Activated naive CD4-positive, alpha-beta T cell treated with anti-CD3 and anti-CD28 coated beads for 36 hours (primary cell): ENCODE data around the gene TNFAIP1. TPM values are rescaled to one million over a fixed set of nuclear protein-coding genes. Genes with fewer than 3 reads are reported as not detected.
A peak's percentile ranks its signal among the peaks of the same experiment; 100 is the strongest.

Experiments
- CTCF ChIA-PET: fragments of 350-600 bp; sonication (Branson Sonifier 250); formaldehyde crosslinking; loops from one replicate; lab custom pipeline; 2021; ENCODE audit warnings: antibody characterized with exemption; lab: Charles Lee
- DNase-seq: peaks from one replicate; pipeline ENCODE4 v3.0.0-alpha.2; 2020
- H3K27ac Mint-ChIP-seq: one replicate; pipeline ENCODE4 v1.8.0; 2021; ENCODE audit warnings: mild to moderate bottlenecking, mixed read lengths
- H3K27me3 Mint-ChIP-seq: one replicate; pipeline ENCODE4 v1.8.0; 2021; ENCODE audit warnings: low read depth, mixed read lengths
- H3K36me3 Mint-ChIP-seq: one replicate; pipeline ENCODE4 v1.8.0; 2021; ENCODE audit warnings: low read depth, mixed read lengths
- H3K4me1 Mint-ChIP-seq: one replicate; pipeline ENCODE4 v1.8.0; 2021; ENCODE audit warnings: low read depth, mixed read lengths
- H3K4me3 Mint-ChIP-seq: one replicate; pipeline ENCODE4 v1.8.0; 2021; ENCODE audit warnings: mild to moderate bottlenecking, moderate library complexity, mixed read lengths
- H3K9me3 Mint-ChIP-seq: one replicate; pipeline ENCODE4 v1.8.0; 2021; ENCODE audit warnings: mixed read lengths
- intact Hi-C: fragments of 100-400 bp; cut with micrococcal nuclease; formaldehyde crosslinking; loops from one replicate; pipeline ENCODE4 v1.15.1; 2023
- total RNA-seq, 2 experiments: library from RNA; stranded (reverse); gene quantifications; one replicate each; pipeline ENCODE4 v1.2.3, GENCODE V29; 2021

TNFAIP1 gene
- total RNA-seq, 2 experiments from 2014 or later, result 18.6 to 18.7 TPM

DNA sequence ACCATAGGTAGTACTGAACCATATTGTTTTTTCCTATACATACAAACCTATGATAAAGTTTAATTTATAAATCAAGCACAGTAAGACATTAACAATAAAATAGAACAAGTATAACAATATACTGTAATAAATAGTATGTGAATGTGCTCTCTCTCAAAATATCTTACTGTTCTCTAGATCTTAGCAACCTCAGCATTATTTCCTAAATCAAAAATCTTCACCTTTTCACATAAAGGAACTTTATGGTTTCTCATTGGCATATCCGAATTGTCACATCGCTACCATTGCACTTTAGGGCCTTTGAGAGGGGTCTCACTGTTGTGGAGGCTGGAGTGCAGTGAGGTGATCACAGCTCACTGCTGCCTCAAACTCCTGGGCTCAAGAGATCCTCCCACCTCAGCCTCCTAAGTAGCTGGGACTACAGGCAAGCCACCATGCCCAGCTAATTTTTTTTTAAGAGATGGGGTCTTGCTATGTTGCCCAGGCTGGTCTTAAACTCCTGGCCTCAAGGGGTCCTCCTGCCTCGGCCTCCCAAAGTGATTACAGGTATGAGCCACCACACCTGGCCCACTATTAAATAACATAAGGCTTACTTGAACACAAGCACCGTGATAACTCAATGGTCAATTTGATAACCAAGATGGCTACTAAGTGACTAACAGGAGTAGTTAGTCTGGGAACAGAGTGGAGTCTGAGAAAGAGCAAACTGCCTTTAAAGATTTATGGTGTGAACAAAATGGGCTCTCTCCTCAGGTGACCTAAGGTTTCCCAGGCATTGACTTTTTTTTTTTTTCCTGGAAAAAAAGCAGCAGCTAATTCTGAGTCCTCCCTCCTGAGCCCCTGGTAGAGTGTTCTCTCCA, 19.5 kb upstream of the TNFAIP1 start:
- intact Hi-C loops, result loop anchor here (5.0 kb wide), 3 partner anchors 41 to 236 kb away; partner anchors contain the start of genes POLDIP2 and UNC119
- H3K27me3 Mint-ChIP-seq, result no peaks in the 10 kb centered on the region
- H3K27ac Mint-ChIP-seq, result no peak overlapping the region
- no peaks in the 10 kb centered on the region for H3K9me3 Mint-ChIP-seq
- CTCF ChIA-PET, result no interaction called here
- peak overlapping the region; percentile 5 for H3K4me3 Mint-ChIP-seq
- no peak for DNase-seq
- peaks cover 19% of the 10 kb centered on the region for H3K4me1 Mint-ChIP-seq
- H3K36me3 Mint-ChIP-seq, result peaks cover 10% of the 10 kb centered on the region

GRCh38 chr17:28317099-28317965, 18.2 kb upstream of the TNFAIP1 start:
- H3K27me3 Mint-ChIP-seq, result no peaks in the 10 kb centered on the region
- CTCF ChIA-PET, result interaction anchor here (1.1 to 1.2 kb wide), 2 partner anchors 18 to 66 kb away, joined by 4 to 6 read pairs; partner anchors contain the start of genes IFT20 and TNFAIP1
- no peaks in the 10 kb centered on the region for H3K9me3 Mint-ChIP-seq
- intact Hi-C loops, result loop anchor here (5.0 kb wide), 3 partner anchors 40 to 235 kb away; partner anchors contain the start of genes POLDIP2 and UNC119
- peaks cover 12% of the 10 kb centered on the region for H3K36me3 Mint-ChIP-seq
- H3K4me3 Mint-ChIP-seq, result peak overlapping the region; percentile 81
- peaks cover 24% of the 10 kb centered on the region for H3K4me1 Mint-ChIP-seq
- H3K27ac Mint-ChIP-seq, result no peak overlapping the region
- no peak for DNase-seq

DNA sequence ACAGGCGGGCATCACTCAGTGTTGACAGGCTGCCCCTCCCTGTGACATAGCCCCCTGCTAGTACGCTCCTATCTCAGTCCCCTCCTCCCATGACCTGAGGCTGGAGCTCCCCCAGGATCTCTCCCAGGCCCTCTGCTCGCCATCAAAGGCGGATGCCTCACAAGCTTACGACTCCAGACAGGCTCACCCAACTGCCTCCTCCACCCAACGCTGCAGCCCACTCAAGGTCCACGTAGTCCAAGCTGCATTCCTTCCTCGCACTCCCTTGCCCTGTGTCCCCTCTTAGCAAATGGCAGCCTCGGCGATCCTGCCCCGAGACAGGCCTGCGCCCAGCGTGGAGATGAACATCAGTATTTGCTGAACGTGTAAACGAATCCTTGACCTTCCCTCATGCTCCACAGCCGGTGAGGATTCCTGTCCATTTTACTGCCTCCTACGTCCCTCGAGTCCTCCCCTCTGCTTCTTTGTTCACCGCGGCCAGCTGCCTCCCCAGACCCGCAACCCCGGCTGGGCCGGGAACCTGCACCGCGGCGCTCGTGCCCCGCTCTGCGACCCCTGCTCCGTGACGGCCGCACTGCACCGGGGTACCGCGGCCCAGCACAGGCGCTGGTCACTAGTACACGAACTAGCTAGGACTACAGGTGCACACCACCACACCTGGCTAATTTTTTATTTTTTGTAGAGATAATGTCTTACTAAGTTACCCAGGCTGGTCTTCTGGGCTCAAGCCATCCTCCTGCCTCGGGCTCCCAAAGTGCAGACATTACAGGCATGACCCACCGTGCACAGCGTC, 17.4 kb upstream of the TNFAIP1 start:
- Mint-ChIP-seq H3K4me3 (peak overlapping the region; percentile 81), H3K4me1 (peaks cover 24% of the 10 kb centered on the region), H3K36me3 (peaks cover 15% of the 10 kb centered on the region), H3K9me3 (no peaks in the 10 kb centered on the region), H3K27ac (peak overlapping the region; percentile 65), H3K27me3 (no peaks in the 10 kb centered on the region)
- intact Hi-C loops, result loop anchor here (2.0 to 5.0 kb wide), 4 partner anchors 23 to 234 kb away; partner anchors contain the start of genes POLDIP2 and UNC119
- CTCF ChIA-PET, result interaction anchor here (1.1 to 1.2 kb wide), 2 partner anchors 17 to 67 kb away, joined by 4 to 6 read pairs; partner anchors contain the start of genes IFT20 and TNFAIP1
- DNase-seq, result no peak

DNA sequence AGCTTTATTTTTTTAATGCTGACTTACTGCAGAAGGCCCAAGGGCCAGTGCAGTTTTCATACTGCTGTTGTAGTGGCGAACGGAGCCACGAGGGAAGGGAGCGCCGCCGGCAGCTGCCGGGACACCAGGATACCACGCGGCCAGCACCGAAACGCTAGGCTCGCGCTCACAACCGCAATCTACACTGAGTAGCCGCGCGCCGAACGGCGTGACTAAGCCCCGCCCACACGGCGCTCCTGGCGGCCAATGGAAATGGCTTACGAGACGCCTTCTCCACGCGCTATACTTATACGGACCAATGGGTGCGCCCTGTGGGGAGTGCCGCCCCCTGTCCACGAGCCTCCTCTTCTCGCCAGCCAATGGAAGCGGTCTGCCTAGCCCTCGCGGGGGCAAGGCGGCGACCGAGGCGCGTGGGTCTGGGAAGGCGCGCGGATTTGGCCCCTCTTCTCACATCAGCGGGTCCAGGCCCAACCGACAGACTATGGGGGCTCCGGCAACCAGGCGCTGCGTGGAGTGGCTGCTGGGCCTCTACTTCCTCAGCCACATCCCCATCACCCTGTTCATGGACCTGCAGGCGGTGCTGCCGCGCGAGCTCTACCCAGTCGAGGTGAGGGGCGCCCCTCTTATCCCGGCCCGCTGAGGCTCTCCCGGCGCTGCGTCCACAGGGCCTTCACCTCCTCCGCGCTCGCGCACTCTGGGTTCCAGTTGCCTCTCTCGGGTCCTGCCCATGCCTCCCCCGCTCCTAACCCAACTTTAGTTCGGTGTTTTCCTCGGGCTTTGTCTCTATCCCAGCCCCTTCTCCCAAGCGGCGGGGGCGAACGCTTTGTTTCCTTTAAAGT, 16.6 kb upstream of the TNFAIP1 start, which contains the start of gene TMEM97:
TMEM97 (plus strand) TSS at position 442 of the 839 bp plus-strand sequence; CDS start at position 482, 40 bp downstream.
- peak; percentile 95 for DNase-seq
- Mint-ChIP-seq H3K27me3 (no peaks in the 10 kb centered on the region), H3K9me3 (no peaks in the 10 kb centered on the region), H3K27ac (peak within 1 kb of the TSS; percentile 75), H3K4me1 (peaks cover 24% of the 10 kb centered on the region), H3K36me3 (peaks cover 15% of the 10 kb centered on the region), H3K4me3 (peak within 1 kb of the TSS; percentile 81)
- CTCF ChIA-PET, result interaction anchor here (0.8 to 2.0 kb wide), 3 partner anchors 10 to 67 kb away, joined by 3 to 6 read pairs (median 3); partner anchors contain the start of genes IFT20 and TNFAIP1
- intact Hi-C loops, result loop anchor here (1.0 to 5.0 kb wide), 6 partner anchors 16 to 233 kb away; partner anchors contain the start of genes IFT20, POLDIP2, TNFAIP1 and UNC119

GRCh38 chr17:28319598-28319935, 16.0 kb upstream of the TNFAIP1 start:
- H3K27me3 Mint-ChIP-seq, result no peaks in the 10 kb centered on the region
- CTCF ChIA-PET, result interaction anchor here (0.6 to 2.0 kb wide), 4 partner anchors 9 to 68 kb away, joined by 3 to 6 read pairs (median 4); partner anchors contain the start of genes IFT20 and TNFAIP1
- peak overlapping the region; percentile 81 for H3K4me3 Mint-ChIP-seq
- intact Hi-C loops, result loop anchor here (1.0 to 5.0 kb wide), 6 partner anchors 16 to 233 kb away; partner anchors contain the start of genes IFT20, POLDIP2, TNFAIP1 and UNC119
- peak overlapping the region; percentile 75 for H3K27ac Mint-ChIP-seq
- H3K4me1 Mint-ChIP-seq, result peaks cover 24% of the 10 kb centered on the region
- DNase-seq, result no peak
- H3K36me3 Mint-ChIP-seq, result peaks cover 15% of the 10 kb centered on the region
- no peaks in the 10 kb centered on the region for H3K9me3 Mint-ChIP-seq

DNA sequence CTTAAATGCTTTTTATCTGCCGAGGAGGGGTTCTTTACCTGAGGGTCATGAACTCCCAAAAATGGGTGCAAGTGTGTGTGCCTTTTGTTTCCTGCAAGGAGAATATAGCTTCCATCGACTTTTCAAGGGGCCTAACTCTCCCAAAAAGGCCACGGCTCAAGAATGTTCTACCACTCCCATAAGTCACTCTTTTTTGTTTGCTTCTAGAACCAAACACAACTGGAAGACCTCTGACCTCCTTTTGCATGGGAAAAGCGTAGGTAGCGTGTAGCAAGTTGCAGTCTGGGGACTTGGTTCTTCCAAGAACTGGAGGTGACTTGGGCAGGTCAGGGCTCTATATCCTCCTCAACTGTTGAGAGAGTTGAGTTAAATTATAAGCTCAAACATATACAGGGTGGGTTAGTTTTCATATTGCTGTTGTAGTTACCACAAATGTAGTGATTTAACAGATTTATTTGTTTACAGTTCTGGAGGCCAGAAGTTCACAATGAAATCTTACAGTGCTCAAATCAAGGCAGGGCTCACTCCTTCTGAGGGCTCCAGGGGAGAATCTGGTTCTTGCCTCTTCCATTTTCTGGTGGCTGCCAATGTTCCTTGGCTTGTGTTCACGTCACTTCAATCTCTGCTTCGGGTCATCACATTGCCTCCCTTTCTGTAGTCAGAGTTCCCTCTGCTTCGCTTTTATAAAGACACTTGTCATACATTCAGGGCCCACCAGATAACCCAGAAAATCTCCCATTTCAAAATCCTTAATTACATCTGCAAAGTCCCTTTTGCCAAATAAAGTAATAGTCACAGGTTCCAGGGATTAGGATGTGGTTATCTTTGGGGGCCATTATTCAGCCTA, 15.1 kb upstream of the TNFAIP1 start:
- no peak overlapping the region for H3K27ac Mint-ChIP-seq
- peaks cover 15% of the 10 kb centered on the region for H3K36me3 Mint-ChIP-seq
- CTCF ChIA-PET, result interaction anchor here (0.6 to 2.0 kb wide), 5 partner anchors 9 to 76 kb away, joined by 3 to 6 read pairs (median 3); partner anchors contain the start of genes IFT20 and TNFAIP1
- H3K4me1 Mint-ChIP-seq, result peaks cover 24% of the 10 kb centered on the region
- intact Hi-C loops, result loop anchor here (10.0 kb wide), 1 partner anchor 46 kb away; no protein-coding TSS in a partner anchor
- no peak for DNase-seq
- peak overlapping the region; percentile 81 for H3K4me3 Mint-ChIP-seq
- no peaks in the 10 kb centered on the region for H3K27me3 Mint-ChIP-seq
- H3K9me3 Mint-ChIP-seq, result no peaks in the 10 kb centered on the region

- intact Hi-C loops, result loop anchor here (10.0 kb wide), 1 partner anchor 50 kb away; no protein-coding TSS in a partner anchor
- no peaks in the 10 kb centered on the region for H3K27me3 Mint-ChIP-seq
- H3K36me3 Mint-ChIP-seq, result peaks cover 27% of the 10 kb centered on the region
- H3K4me1 Mint-ChIP-seq, result peaks cover 33% of the 10 kb centered on the region
- H3K27ac Mint-ChIP-seq, result no peak overlapping the region
- no peaks in the 10 kb centered on the region for H3K9me3 Mint-ChIP-seq
- no peak for DNase-seq
- no peak overlapping the region for H3K4me3 Mint-ChIP-seq
- CTCF ChIA-PET, result no interaction called here
Measured at GRCh38 chr17:28324267-28324745, 11.3 kb upstream of the TNFAIP1 start.

- H3K4me3 Mint-ChIP-seq, result no peak overlapping the region
- H3K36me3 Mint-ChIP-seq, result peaks cover 27% of the 10 kb centered on the region
- no peaks in the 10 kb centered on the region for H3K9me3 Mint-ChIP-seq
- H3K27ac Mint-ChIP-seq, result no peak overlapping the region
- peaks cover 33% of the 10 kb centered on the region for H3K4me1 Mint-ChIP-seq
- CTCF ChIA-PET, result no interaction called here
- no peak for DNase-seq
- no peaks in the 10 kb centered on the region for H3K27me3 Mint-ChIP-seq
- intact Hi-C loops, result loop anchor here (10.0 kb wide), 1 partner anchor 50 kb away; no protein-coding TSS in a partner anchor
Measured at GRCh38 chr17:28324781-28325180, 10.8 kb upstream of the TNFAIP1 start.

DNA sequence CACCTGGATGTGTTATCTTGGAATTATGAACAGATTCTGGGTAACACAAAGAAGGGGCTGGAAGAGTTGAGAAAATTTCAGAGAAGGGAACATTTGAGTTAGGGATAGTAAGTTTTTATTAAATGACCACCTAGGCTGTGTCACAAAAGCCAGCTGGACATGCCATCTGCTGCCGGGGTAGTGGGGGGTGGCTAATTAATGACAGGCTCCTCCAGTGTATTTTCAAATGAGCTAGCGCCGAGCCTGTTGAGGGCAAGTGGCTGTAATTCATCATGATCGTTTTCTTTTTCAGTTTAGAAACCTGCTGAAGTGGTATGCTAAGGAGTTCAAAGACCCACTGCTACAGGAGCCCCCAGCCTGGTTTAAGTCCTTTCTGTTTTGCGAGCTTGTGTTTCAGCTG, 10.3 kb upstream of the TNFAIP1 start:
- Mint-ChIP-seq H3K4me3 (no peak overlapping the region), H3K9me3 (no peaks in the 10 kb centered on the region), H3K27me3 (no peaks in the 10 kb centered on the region), H3K4me1 (peaks cover 29% of the 10 kb centered on the region), H3K36me3 (peaks cover 23% of the 10 kb centered on the region), H3K27ac (no peak overlapping the region)
- no peak for DNase-seq
- intact Hi-C loops, result loop anchor here (10.0 kb wide), 1 partner anchor 50 kb away; no protein-coding TSS in a partner anchor
- CTCF ChIA-PET, result interaction anchor here (1.0 kb wide), 1 partner anchor 10 kb away, joined by 3 read pairs; the partner anchor contains the start of genes IFT20 and TNFAIP1
